Measurements from ENCODE around the gene ZNF627.

ZNF627 gene

DNA sequence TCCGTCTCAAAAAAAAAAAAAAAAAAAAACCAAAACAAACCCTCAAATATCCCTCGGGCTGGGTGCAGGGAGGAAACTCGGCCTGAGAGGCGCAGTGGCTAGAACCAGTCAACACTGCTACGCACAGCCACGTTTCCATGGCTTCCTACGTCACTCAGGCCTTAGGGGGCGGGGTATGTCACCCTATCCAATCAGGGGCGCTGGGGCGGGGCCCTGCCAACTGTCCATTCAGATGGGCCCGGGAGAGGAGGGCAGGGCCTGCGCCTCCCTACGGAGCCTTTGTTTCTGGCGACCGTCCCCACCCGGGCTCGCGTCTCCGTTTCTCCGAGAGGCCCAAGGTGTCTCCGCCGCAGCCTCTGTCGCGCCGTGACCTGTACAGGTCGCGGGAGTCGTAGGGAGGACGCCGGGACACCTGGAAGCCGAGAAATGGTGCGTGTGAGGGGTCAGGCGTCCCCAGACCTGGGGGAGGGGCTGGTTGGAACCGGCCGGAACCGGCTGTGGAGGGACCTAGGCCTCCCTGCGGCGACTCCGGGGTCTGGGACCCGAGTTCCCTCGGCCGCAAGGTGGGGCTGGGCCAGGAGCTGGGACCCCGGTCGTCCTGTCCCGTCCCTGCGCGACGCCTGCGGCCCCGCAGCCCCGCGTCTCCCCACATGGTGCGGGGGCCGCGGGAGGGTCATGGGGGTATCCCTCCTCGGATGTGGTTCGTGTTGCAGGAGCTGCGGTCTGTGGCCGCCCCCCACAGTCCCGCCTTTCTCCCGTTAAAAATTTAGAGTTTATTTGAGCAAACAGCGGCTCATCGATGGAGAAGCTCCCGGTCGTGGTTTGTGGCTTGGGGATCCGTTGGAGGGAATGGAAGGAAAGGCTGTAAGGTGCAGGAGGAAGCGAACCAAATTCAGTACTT lies at the start of gene ZNF627:
TSS of gene ZNF627 (plus strand) at position 282 of the 901 bp plus-strand sequence. CDS start at position 427, 145 bp downstream.
- Mint-ChIP-seq H3K27ac (peak within 1 kb of the TSS; percentile 79), H3K36me3 (peaks cover 5% of the 10 kb centered on the region), H3K4me3 (peak within 1 kb of the TSS; percentile 92), H3K27me3 (no peaks in the 10 kb centered on the region), H3K9me3 (no peaks in the 10 kb centered on the region), H3K4me1 (peaks cover 36% of the 10 kb centered on the region)

GRCh38 chr19:11547929-11548700 lies 49.2 kb upstream of the ZNF627 start:
- Mint-ChIP-seq H3K4me1 (no peaks in the 10 kb centered on the region), H3K9me3 (no peaks in the 10 kb centered on the region), H3K36me3 (no peaks in the 10 kb centered on the region), H3K27me3 (no peaks in the 10 kb centered on the region), H3K4me3 (no peak overlapping the region), H3K27ac (no peak overlapping the region)

- Mint-ChIP-seq H3K4me1 (peaks cover 3% of the 10 kb centered on the region), H3K36me3 (no peaks in the 10 kb centered on the region), H3K4me3 (no peak overlapping the region), H3K27me3 (no peaks in the 10 kb centered on the region), H3K9me3 (no peaks in the 10 kb centered on the region), H3K27ac (no peak overlapping the region)
Observed at GRCh38 chr19:11549386-11549953, 47.8 kb upstream of the ZNF627 start.

- Mint-ChIP-seq H3K36me3 (no peaks in the 10 kb centered on the region), H3K4me3 (no peak overlapping the region), H3K27ac (no peak overlapping the region), H3K9me3 (no peaks in the 10 kb centered on the region), H3K27me3 (no peaks in the 10 kb centered on the region), H3K4me1 (peaks cover 5% of the 10 kb centered on the region)
Observed at GRCh38 chr19:11550265-11550664, 47.0 kb upstream of the ZNF627 start.

DNA sequence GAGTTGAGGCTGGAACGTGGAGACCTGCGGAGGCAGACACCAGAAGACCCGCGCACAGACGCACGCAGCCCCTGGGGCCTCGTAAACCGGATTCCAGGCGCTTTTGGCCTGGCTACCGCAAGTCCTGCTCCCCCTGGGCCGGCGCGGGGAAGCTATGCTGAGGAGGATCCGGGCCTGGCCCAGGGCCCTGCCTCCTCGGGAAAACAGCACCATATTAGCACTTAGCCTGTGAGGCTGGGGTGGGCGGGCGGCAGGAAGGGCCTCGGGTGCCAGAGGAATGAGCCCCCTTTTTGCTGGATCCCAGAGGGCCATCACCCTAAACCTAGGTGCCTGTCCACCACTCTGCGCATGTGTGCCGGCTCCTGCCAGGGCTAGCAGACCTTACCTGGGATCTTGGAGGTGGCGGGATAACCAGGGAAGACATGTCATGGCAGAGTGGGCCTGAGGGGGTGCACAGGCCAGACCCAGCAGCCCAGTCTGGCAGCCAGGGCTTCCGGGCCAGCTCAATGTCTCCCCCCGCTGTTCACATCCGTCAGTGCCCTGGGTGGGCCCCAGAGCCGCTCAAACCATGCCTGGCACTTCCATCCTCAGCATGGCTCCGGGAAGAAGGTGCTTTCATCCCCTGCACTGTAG lies 45.6 kb upstream of the ZNF627 start:
- H3K4me1 Mint-ChIP-seq, result peaks cover 14% of the 10 kb centered on the region
- no peaks in the 10 kb centered on the region for H3K9me3 Mint-ChIP-seq
- H3K27me3 Mint-ChIP-seq, result no peaks in the 10 kb centered on the region
- H3K36me3 Mint-ChIP-seq, result peaks cover under 1% of the 10 kb centered on the region
- no peak overlapping the region for H3K27ac Mint-ChIP-seq
- no peak overlapping the region for H3K4me3 Mint-ChIP-seq

DNA sequence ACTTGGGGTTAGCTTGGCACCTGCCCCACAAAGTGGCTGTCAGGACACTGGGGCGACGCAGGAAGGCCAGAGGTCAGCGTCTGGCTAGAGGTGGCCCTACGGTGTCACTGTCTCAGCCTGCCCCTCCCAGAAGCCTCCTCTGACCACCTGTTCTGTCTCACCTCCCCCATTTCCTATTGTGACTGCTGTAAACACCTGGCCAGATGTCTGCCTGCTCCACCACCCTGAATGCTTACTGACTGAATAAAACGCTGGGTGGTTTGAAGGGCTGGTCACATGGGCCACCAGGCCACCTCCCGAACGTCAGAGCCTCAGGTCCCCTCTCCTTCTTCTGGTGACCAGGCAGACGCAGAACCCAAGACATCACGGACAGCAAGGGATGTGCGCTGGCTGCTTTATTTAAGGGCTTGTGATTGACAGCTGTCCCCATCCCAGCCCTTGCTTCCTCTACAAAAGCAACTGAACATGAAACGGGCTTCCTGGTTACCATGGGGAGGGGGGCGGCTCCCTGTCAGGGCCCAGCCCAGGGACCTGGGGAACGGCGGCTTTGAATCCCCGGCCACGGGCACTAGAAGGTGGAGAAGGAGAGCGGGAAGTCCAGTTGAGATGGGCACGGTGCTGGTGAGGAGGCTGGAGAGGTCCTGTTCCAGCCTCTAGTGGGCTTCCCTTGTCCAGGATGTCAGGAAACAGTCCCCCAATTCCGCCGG lies 44.5 kb upstream of the ZNF627 start:
- Mint-ChIP-seq H3K4me3 (no peak overlapping the region), H3K9me3 (no peaks in the 10 kb centered on the region), H3K36me3 (peaks cover 2% of the 10 kb centered on the region), H3K27me3 (no peaks in the 10 kb centered on the region), H3K27ac (no peak overlapping the region), H3K4me1 (peaks cover 22% of the 10 kb centered on the region)

DNA sequence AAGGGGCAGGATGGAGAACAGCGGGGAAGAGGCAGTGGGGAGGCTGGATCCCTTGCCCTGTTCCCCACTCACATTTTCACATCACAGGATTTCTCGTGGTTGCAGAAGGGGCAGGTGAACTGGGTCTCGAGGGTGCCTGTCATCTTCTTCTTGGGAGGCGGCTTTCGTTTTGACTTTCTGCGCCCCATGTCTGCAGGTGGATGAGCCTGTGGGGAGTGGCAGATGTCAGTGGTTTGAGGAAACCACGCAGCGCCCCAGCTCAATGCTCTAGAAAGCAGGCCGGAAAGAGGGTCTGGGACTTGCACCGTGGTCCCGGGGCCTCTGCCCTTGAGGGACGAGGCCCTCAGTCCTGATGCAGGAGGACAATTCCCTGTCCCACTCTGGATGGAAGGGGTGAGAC lies 43.1 kb upstream of the ZNF627 start:
- Mint-ChIP-seq H3K27ac (peak overlapping the region; percentile 41), H3K4me1 (peaks cover 29% of the 10 kb centered on the region), H3K9me3 (no peaks in the 10 kb centered on the region), H3K27me3 (no peaks in the 10 kb centered on the region), H3K4me3 (no peak overlapping the region), H3K36me3 (peaks cover 2% of the 10 kb centered on the region)

DNA sequence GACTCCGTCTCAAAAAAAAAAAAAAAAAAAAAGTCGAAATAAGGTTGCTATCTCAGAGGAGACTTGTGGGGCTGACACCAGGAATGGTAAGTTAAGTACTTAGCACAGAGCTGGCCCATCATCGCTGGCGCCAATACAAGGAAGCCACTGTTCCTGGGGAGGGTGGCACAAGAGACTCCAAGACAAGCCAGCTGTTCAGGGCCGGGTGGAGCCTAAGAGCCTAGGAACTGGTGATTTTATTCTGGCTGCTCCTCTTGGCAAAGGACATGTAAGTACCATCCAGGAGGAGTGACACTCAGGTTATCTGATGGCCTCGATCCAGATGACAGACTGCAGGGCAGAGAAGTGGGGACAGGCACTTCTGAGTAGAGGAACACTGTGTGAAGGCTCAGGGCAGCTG lies 42.0 kb upstream of the ZNF627 start:
- Mint-ChIP-seq H3K4me3 (no peak overlapping the region), H3K36me3 (peaks cover 2% of the 10 kb centered on the region), H3K27me3 (no peaks in the 10 kb centered on the region), H3K9me3 (no peaks in the 10 kb centered on the region), H3K27ac (peak overlapping the region; percentile 37), H3K4me1 (peaks cover 36% of the 10 kb centered on the region)

DNA sequence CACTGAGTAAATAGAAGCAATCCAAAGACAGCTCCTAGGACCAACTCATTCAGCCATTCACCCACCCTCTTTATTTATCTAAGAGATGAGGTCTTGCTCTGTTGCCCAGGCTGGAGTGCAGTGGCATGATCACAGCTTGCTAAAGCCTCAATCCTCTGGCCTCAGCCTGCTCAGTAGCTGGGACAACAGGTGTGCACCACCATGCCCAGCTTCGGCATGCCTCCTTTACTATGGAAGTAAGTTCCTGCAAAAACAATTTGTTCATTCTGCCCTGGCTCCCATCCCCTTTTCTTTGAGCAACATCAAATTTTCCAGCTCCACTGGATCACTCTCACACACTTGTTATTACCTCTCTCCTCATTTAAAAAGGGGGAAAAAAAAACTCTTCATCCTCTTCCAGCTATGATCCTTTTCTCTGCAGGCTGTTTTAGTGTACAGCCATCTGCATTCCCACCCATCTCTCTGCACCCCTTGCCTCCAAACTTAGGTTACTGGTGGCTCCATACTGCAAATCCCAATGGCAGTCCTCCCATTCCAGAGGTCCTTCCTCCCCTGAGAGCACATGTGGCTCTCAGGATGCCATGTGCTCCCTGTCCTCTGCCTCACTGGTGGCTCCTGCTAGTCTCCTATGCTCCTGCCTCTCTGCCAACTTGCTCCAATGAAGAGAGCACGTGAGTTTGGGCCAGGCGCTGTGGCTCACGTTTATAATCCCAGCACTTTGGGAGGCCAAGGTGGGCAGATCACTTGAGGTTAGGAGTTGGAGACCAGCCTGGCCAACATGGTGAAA lies 40.5 kb upstream of the ZNF627 start:
- Mint-ChIP-seq H3K36me3 (peaks cover 2% of the 10 kb centered on the region), H3K27ac (no peak overlapping the region), H3K4me1 (peaks cover 43% of the 10 kb centered on the region), H3K4me3 (peak overlapping the region; percentile 60), H3K27me3 (no peaks in the 10 kb centered on the region), H3K9me3 (no peaks in the 10 kb centered on the region)

DNA sequence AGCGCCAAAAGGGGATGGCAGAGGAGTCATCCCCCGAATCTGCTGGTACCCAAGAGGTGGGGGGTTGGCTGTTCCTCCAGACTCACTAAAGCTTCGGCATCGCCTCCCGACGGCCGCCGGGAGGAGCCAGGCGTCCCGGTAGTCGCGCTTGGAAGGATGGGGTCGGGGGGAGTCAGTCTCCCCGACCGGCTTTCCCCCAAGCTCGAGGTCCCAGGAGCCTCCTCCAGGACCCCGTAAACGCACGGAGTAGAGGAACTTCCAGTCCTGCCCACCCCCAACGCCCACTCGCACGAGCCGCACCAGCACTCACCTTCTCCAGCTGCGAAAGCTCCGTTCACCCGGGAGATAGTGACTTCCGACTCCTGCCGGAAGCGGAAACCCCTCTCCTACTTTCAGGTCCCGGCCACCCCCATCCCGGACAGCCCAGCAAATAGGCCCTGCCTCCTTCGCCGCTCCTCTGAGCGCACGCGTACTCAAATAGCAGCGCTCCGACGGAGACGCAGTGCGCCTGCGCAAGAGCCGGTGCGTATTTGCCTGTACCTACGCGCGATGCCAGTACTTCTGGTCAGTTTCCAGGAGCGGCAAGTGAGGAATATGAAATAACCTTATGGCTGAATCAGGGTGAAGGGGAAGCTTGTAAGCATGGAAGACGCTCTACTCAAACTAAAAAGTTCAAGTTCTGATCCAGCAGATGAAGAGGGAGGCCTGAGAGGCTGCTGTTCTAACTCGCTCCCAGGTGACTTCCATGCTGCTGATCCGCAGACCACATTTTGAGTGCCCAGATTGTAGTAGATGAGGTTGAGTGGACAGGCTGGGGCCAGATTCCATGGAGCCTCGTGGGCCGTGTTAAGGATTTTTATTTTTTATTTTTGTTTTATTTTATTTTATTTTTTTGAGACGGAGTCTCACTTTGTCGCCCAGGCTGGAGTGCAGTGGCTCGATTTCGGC lies 38.1 kb upstream of the ZNF627 start, which contains the start of gene ELOF1:
TSS of gene ELOF1 (minus strand) at position 350 of the 948 bp plus-strand sequence. CDS start 4,883 bp downstream, outside the sequence.
- Mint-ChIP-seq H3K4me3 (peak within 1 kb of the TSS; percentile 98), H3K27me3 (no peaks in the 10 kb centered on the region), H3K27ac (peak within 1 kb of the TSS; percentile 99), H3K36me3 (peaks cover 2% of the 10 kb centered on the region), H3K4me1 (peaks cover 42% of the 10 kb centered on the region), H3K9me3 (no peaks in the 10 kb centered on the region)

DNA sequence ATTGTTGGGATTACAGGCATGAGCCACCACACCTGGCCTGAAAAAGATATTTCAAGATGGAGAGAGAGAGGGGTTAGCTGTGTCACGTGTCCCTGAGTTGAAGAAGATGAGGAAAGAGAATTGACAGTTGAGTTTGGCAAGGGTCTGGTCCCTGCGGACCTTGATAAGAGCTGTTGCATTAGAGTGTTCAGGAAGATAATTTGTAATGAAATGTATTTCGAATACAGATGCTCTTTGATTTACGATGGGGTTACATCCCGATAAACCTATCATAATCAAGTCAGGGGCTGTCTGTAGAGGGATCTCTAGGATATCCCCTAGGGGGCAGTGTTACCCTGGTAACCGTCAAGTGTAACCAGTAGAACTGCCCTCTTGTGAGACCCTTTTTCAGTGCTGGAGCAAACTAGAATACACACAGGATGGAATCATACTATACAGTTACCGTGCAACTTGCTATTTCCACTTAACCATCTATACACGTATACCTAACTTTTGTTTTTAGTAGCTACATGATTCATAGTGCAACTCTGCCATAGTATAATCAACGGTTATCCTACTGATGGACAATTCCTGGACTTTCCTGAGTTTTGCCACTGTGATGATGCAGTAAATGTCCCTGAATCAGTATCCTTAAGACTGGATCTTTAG lies 36.8 kb upstream of the ZNF627 start:
- H3K4me3 Mint-ChIP-seq, result peak overlapping the region; percentile 98
- H3K27me3 Mint-ChIP-seq, result no peaks in the 10 kb centered on the region
- peaks cover 2% of the 10 kb centered on the region for H3K36me3 Mint-ChIP-seq
- no peaks in the 10 kb centered on the region for H3K9me3 Mint-ChIP-seq
- H3K4me1 Mint-ChIP-seq, result peaks cover 37% of the 10 kb centered on the region
- H3K27ac Mint-ChIP-seq, result peak overlapping the region; percentile 0

- H3K27ac Mint-ChIP-seq, result no peak overlapping the region
- H3K27me3 Mint-ChIP-seq, result no peaks in the 10 kb centered on the region
- H3K4me3 Mint-ChIP-seq, result no peak overlapping the region
- H3K36me3 Mint-ChIP-seq, result no peaks in the 10 kb centered on the region
- no peaks in the 10 kb centered on the region for H3K9me3 Mint-ChIP-seq
- H3K4me1 Mint-ChIP-seq, result peaks cover 18% of the 10 kb centered on the region
Observed at GRCh38 chr19:11563532-11563931, 33.8 kb upstream of the ZNF627 start.
